Measurements from ENCODE around the gene LAMA5. TPM values are rescaled to one million over a fixed set of nuclear protein-coding genes. Genes with fewer than 3 reads are reported as not detected.
A peak's percentile ranks its signal among the peaks of the same experiment; 100 is the strongest.

Gene LAMA5
- total RNA-seq, 1 experiment from 2014 or later: 321 TPM

- Histone ChIP-seq H3K4me1 (ENCODE audit: control insufficient read depth in 1 of 2, insufficient read depth in 2 of 2, low read length in 2 of 2) (peaks cover 13 to 27% of the 10 kb centered on the region in 2 experiments), H3K27ac (ENCODE audit: low read depth, low read length) (peak overlapping the region; percentile 95; the same call in 1 of the 2 replicates), H3K9me2 (ENCODE audit: insufficient read depth) (no peaks in the 10 kb centered on the region), H3K4me2 (ENCODE audit: low read length) (no peak overlapping the region), H2AFZ (ENCODE audit: low read depth, low read length, poor library complexity, severe bottlenecking) (no peak overlapping the region), H3K27me3 (ENCODE audit: insufficient read depth, low read length) (no peaks in the 10 kb centered on the region), H3K9me3 (ENCODE audit: control insufficient read depth in 1 of 2, insufficient read depth in 1 of 2, low read depth in 1 of 2, low read length in 2 of 2) (no peaks in the 10 kb centered on the region), H4K20me1 (ENCODE audit: insufficient read depth) (peaks cover 21% of the 10 kb centered on the region; the same call in 1 of the 2 replicates), H3K36me3 (ENCODE audit: control insufficient read depth in 1 of 2, insufficient read depth in 2 of 2, low read length in 2 of 2) (peaks cover 23 to 50% of the 10 kb centered on the region in 2 experiments), H3K4me3 (replicated peaks in 1 of 2; ENCODE audit: low read depth in 1 of 2, low read length in 2 of 2) (no peak overlapping the region), H3K79me2 (ENCODE audit: insufficient read depth, low read length) (peaks cover 48% of the 10 kb centered on the region), H3K9ac (ENCODE audit: low read length) (no peak overlapping the region)
- no TSS peak for BruUV-seq (replicated peaks)
- ATAC-seq (no peak), DNase-seq (ENCODE audit: low read depth, low spot score) (no peak)
- intact Hi-C loops (cut with micrococcal nuclease): loop anchor here (10.0 kb wide), 1 partner anchor 497 kb away; the partner anchor contains the start of gene OGFR
- no peak for TF ChIP-seq SRF (IDR thresholded peaks at IDR 0.05; ENCODE audit: low read depth)
- TF ChIP-seq ELF1 (IDR thresholded peaks at IDR 0.05; ENCODE audit: borderline replicate concordance, low read depth): no peak
- TF ChIP-seq EGR1 (IDR thresholded peaks at IDR 0.05; ENCODE audit: low read depth): no peak
- no peak for TF ChIP-seq JUND (IDR thresholded peaks at IDR 0.05)
- TF ChIP-seq EZH2phosphoT487 (IDR thresholded peaks at IDR 0.05; ENCODE audit: borderline replicate concordance): no peak
- no peak for TF ChIP-seq FOSL1 (IDR thresholded peaks at IDR 0.05; ENCODE audit: low read depth)
- TF ChIP-seq, protein P1, sequence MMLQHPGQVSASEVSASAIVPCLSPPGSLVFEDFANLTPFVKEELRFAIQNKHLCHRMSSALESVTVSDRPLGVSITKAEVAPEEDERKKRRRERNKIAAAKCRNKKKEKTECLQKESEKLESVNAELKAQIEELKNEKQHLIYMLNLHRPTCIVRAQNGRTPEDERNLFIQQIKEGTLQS (IDR thresholded peaks at IDR 0.05): no peak
- TF ChIP-seq SP1 (IDR thresholded peaks at IDR 0.05; ENCODE audit: low read depth): no peak
- TF ChIP-seq, protein P2, sequence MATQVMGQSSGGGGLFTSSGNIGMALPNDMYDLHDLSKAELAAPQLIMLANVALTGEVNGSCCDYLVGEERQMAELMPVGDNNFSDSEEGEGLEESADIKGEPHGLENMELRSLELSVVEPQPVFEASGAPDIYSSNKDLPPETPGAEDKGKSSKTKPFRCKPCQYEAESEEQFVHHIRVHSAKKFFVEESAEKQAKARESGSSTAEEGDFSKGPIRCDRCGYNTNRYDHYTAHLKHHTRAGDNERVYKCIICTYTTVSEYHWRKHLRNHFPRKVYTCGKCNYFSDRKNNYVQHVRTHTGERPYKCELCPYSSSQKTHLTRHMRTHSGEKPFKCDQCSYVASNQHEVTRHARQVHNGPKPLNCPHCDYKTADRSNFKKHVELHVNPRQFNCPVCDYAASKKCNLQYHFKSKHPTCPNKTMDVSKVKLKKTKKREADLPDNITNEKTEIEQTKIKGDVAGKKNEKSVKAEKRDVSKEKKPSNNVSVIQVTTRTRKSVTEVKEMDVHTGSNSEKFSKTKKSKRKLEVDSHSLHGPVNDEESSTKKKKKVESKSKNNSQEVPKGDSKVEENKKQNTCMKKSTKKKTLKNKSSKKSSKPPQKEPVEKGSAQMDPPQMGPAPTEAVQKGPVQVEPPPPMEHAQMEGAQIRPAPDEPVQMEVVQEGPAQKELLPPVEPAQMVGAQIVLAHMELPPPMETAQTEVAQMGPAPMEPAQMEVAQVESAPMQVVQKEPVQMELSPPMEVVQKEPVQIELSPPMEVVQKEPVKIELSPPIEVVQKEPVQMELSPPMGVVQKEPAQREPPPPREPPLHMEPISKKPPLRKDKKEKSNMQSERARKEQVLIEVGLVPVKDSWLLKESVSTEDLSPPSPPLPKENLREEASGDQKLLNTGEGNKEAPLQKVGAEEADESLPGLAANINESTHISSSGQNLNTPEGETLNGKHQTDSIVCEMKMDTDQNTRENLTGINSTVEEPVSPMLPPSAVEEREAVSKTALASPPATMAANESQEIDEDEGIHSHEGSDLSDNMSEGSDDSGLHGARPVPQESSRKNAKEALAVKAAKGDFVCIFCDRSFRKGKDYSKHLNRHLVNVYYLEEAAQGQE (IDR thresholded peaks at IDR 0.05; ENCODE audit: low read depth): no peak
- TF ChIP-seq RAD21 (IDR thresholded peaks at IDR 0.05; ENCODE audit: low read depth): no peak
- RAD21 ChIA-PET (ENCODE audit: low non-redundant PET in 1 of 2, low total read pairs in 2 of 2, uncharacterized antibody in 2 of 2, unreplicated experiment in 2 of 2): no interaction called here
- CTCF ChIA-PET: interaction anchor here (0.7 to 0.8 kb wide), 3 partner anchors 42 to 75 kb away, joined by 3 to 5 read pairs (median 3); no protein-coding TSS in a partner anchor
- POLR2A ChIA-PET: interaction anchor here (0.7 to 1.1 kb wide), 2 partner anchors 73 to 79 kb away, joined by 3 read pairs; partner anchors contain the start of gene RPS21
Observed at GRCh38 chr20:62307226-62308101, 59.6 kb downstream of the LAMA5 start.
